Measurements from ENCODE around the gene MARCKS. TPM values are rescaled to one million over a fixed set of nuclear protein-coding genes. Genes with fewer than 3 reads are reported as not detected.

Gene MARCKS
- polyA plus RNA-seq, 1 donor from 2014 or later, result 369 TPM

- Histone ChIP-seq H3K79me2 (replicated peaks; ENCODE audit: insufficient read depth, low read length) (no peaks in the 10 kb centered on the region), H3K9me2 (ENCODE audit: insufficient read depth, low read length) (no peaks in the 10 kb centered on the region), H4K20me1 (ENCODE audit: insufficient read depth) (no peaks in the 10 kb centered on the region), H3K4me3 (ENCODE audit: low read length) (peak overlapping the region; percentile 50), H3K4me2 (ENCODE audit: low read length) (peak overlapping the region; percentile 69), H3K36me3 (ENCODE audit: insufficient read depth, low read length) (no peaks in the 10 kb centered on the region), H3K9ac (ENCODE audit: low read length) (peak overlapping the region; percentile 30), H3K9me3 (ENCODE audit: low read length) (no peaks in the 10 kb centered on the region), H3K27me3 (ENCODE audit: insufficient read depth, low read depth, low read length) (no peaks in the 10 kb centered on the region), H3F3A (ENCODE audit: insufficient read depth, low read length, poor library complexity, severe bottlenecking) (peaks cover 4% of the 10 kb centered on the region), H3K27ac (ENCODE audit: low read length) (peak overlapping the region; percentile 79), H2AFZ (ENCODE audit: low read depth, low read length) (no peak overlapping the region)
- TF ChIP-seq SMC3 (conservative IDR thresholded peaks at IDR 0.05; ENCODE audit: poor library complexity), result no peak
- TF ChIP-seq REST (IDR thresholded peaks at IDR 0.05; ENCODE audit: borderline replicate concordance), result peak; percentile 83
These were observed 27.5 kb upstream of the MARCKS start for GRCh38 chr6:113829696-113830045.

- Histone ChIP-seq H3F3A (ENCODE audit: insufficient read depth, low read length, poor library complexity, severe bottlenecking) (peaks cover 4% of the 10 kb centered on the region), H3K79me2 (replicated peaks; ENCODE audit: insufficient read depth, low read length) (no peaks in the 10 kb centered on the region), H3K36me3 (ENCODE audit: insufficient read depth, low read length) (no peaks in the 10 kb centered on the region), H3K4me2 (ENCODE audit: low read length) (peak overlapping the region; percentile 69), H3K9ac (ENCODE audit: low read length) (no peak overlapping the region), H3K27ac (ENCODE audit: low read length) (peak overlapping the region; percentile 79), H4K20me1 (ENCODE audit: insufficient read depth) (no peaks in the 10 kb centered on the region), H3K4me3 (ENCODE audit: low read length) (peak overlapping the region; percentile 50), H2AFZ (ENCODE audit: low read depth, low read length) (no peak overlapping the region), H3K9me3 (ENCODE audit: low read length) (no peaks in the 10 kb centered on the region), H3K27me3 (ENCODE audit: insufficient read depth, low read depth, low read length) (no peaks in the 10 kb centered on the region), H3K9me2 (ENCODE audit: insufficient read depth, low read length) (no peaks in the 10 kb centered on the region)
- TF ChIP-seq MXI1 (conservative IDR thresholded peaks at IDR 0.05; ENCODE audit: poor library complexity, severe bottlenecking) (no peak), REST (IDR thresholded peaks at IDR 0.05; ENCODE audit: borderline replicate concordance) (no peak), POLR2AphosphoS5 (IDR thresholded peaks at IDR 0.05) (no peak), SMC3 (conservative IDR thresholded peaks at IDR 0.05; ENCODE audit: poor library complexity) (no peak), CTCF (IDR thresholded peaks at IDR 0.05; ENCODE audit: poor library complexity, severe bottlenecking) (no peak), RAD21 (conservative IDR thresholded peaks at IDR 0.05) (no peak), EP300 (conservative IDR thresholded peaks at IDR 0.05; ENCODE audit: poor library complexity, severe bottlenecking) (no peak), EZH2 (IDR thresholded peaks at IDR 0.05; ENCODE audit: borderline replicate concordance, insufficient read depth, low read length, poor library complexity, severe bottlenecking) (no peak), TAF1 (IDR thresholded peaks at IDR 0.05; ENCODE audit: low read depth) (no peak)
These were observed 27.0 kb upstream of the MARCKS start for GRCh38 chr6:113830140-113830539.
